Activated CD4-positive, alpha-beta T cell treated with anti-CD3 and anti-CD28 coated beads, Interleukin-2, amount 10 ng/mL, durations not matched to agents 24 days and 14 days (primary cell): Measurements from ENCODE around the gene TEAD3. TPM values are rescaled to one million over a fixed set of nuclear protein-coding genes. Genes with fewer than 3 reads are reported as not detected.

Experiments
- DNase-seq: peaks from one replicate; pipeline ENCODE4 v3.0.0; 2022
- H3K27ac Mint-ChIP-seq: one replicate; pipeline ENCODE4 v1.8.0; 2022; ENCODE audit warnings: mild to moderate bottlenecking, mixed read lengths
- H3K27me3 Mint-ChIP-seq: one replicate; pipeline ENCODE4 v1.8.0; 2022; ENCODE audit warnings: mixed read lengths
- H3K36me3 Mint-ChIP-seq: one replicate; pipeline ENCODE4 v1.8.0; 2022; ENCODE audit warnings: low read depth, mild to moderate bottlenecking, mixed read lengths
- H3K4me1 Mint-ChIP-seq: one replicate; pipeline ENCODE4 v1.8.0; 2021; ENCODE audit warnings: mixed read lengths
- H3K4me3 Mint-ChIP-seq: one replicate; pipeline ENCODE4 v1.8.0; 2022; ENCODE audit warnings: mild to moderate bottlenecking, moderate library complexity, mixed read lengths
- H3K9me3 Mint-ChIP-seq: one replicate; pipeline ENCODE4 v1.8.0; 2021; ENCODE audit warnings: mixed read lengths
- intact Hi-C: fragments of 100-400 bp; cut with micrococcal nuclease; formaldehyde crosslinking; loops from one replicate; pipeline ENCODE4 v1.15.1; 2023
- total RNA-seq: library from RNA; stranded (reverse); gene quantifications from 2 replicates; pipeline ENCODE4 v1.2.3, GENCODE V29; 2022

TEAD3 gene
- total RNA-seq, 1 donor from 2014 or later = 1.7 TPM

- intact Hi-C loops = no loop called here
- no peak for DNase-seq
- Mint-ChIP-seq H3K36me3 (no peaks in the 10 kb centered on the region), H3K9me3 (no peaks in the 10 kb centered on the region), H3K4me1 (no peaks in the 10 kb centered on the region), H3K27ac (no peak overlapping the region), H3K27me3 (peaks cover 53% of the 10 kb centered on the region), H3K4me3 (no peak overlapping the region)
These were observed 9.7 kb upstream of the TEAD3 start for GRCh38 chr6:35506536-35506935.

DNA sequence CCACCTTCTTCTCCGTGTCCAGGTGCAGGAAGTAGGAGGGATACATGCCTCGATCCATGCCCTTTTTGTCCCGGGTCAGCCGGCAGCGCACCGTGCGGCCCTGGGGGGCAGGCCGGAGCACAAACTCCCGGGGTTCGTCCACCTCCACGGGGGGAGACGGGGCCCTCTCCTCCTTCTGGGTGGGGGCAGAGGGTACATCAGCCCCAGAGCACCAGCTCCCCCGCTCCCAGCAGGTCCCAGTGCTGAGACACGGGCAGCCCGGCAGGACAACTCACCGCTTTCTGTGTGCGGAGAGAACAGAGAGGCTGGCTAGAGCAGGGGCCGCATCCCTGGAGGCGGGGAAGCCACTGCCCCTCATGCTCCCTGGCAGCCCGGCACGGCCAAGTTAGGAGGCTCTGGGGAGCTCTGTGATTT, 9.1 kb upstream of the TEAD3 start:
- H3K4me1 Mint-ChIP-seq = no peaks in the 10 kb centered on the region
- DNase-seq = no peak
- intact Hi-C loops = no loop called here
- H3K27me3 Mint-ChIP-seq = peaks cover 52% of the 10 kb centered on the region
- no peak overlapping the region for H3K27ac Mint-ChIP-seq
- no peaks in the 10 kb centered on the region for H3K36me3 Mint-ChIP-seq
- no peak overlapping the region for H3K4me3 Mint-ChIP-seq
- no peaks in the 10 kb centered on the region for H3K9me3 Mint-ChIP-seq

- DNase-seq = no peak
- intact Hi-C loops = no loop called here
- Mint-ChIP-seq H3K4me1 (peaks cover 2% of the 10 kb centered on the region), H3K4me3 (no peak overlapping the region), H3K27me3 (peaks cover 49% of the 10 kb centered on the region), H3K36me3 (peaks cover under 1% of the 10 kb centered on the region), H3K27ac (no peak overlapping the region), H3K9me3 (no peaks in the 10 kb centered on the region)
These were observed 6.7 kb upstream of the TEAD3 start for GRCh38 chr6:35503534-35503933.

- intact Hi-C loops = no loop called here
- Mint-ChIP-seq H3K36me3 (peaks cover 2% of the 10 kb centered on the region), H3K9me3 (no peaks in the 10 kb centered on the region), H3K27ac (no peak overlapping the region), H3K4me1 (peaks cover 6% of the 10 kb centered on the region), H3K4me3 (no peak overlapping the region), H3K27me3 (peaks cover 44% of the 10 kb centered on the region)
- DNase-seq = no peak
These were observed 4.9 kb upstream of the TEAD3 start for GRCh38 chr6:35501784-35502183.

DNA sequence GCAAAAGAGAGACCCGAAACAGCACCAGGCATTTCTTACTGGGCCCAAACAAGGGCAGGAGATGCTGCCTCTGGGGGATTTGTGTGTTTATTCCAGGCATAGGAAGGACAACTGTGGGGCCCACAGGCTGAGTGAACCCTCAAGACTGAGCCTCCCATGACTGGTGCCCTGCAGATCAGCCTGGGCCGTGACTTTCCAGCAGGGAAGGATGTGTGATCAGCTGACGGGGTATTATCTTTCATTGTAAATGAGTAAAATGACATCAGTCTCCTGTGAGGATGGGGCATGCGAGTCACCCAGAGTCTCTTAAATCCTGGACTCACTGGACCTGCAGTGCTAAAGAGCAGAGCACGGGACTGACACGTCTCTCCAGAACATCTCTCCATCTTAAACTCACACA, 3.9 kb upstream of the TEAD3 start:
- H3K36me3 Mint-ChIP-seq = peaks cover 2% of the 10 kb centered on the region
- H3K4me3 Mint-ChIP-seq = no peak overlapping the region
- H3K27me3 Mint-ChIP-seq = peaks cover 41% of the 10 kb centered on the region

DNA sequence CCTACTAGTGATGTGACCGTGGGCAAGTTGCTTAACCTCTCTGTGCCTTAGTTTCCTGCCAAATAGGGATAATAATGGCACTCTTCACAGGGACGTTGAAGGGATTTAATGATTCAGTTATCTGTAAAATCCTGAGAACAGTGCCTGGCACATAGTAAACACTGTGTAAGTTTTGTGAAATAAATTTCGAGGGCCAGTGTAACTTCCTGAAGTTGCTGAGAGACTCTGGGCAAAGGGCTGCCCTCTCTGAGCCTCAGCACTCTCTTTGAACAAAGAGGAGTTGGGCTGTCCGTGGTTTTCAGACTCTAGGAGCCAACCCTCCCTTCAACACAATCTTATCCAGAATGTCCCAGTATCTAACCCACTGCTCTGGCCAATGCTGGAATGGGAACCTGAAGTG, 2.5 kb upstream of the TEAD3 start:
- H3K36me3 Mint-ChIP-seq = peaks cover 2% of the 10 kb centered on the region
- no peak overlapping the region for H3K4me3 Mint-ChIP-seq
- intact Hi-C loops = loop anchor here (5.0 kb wide), 1 partner anchor 47 kb away; the partner anchor contains the start of gene FANCE
- DNase-seq = no peak
- no peaks in the 10 kb centered on the region for H3K9me3 Mint-ChIP-seq
- H3K27ac Mint-ChIP-seq = no peak overlapping the region
- H3K27me3 Mint-ChIP-seq = peaks cover 44% of the 10 kb centered on the region
- H3K4me1 Mint-ChIP-seq = peaks cover 9% of the 10 kb centered on the region

More for the DNA sequence above, 3.9 kb upstream of the TEAD3 start:
- H3K4me1 Mint-ChIP-seq = peaks cover 6% of the 10 kb centered on the region
- intact Hi-C loops = no loop called here
- no peak for DNase-seq
- no peaks in the 10 kb centered on the region for H3K9me3 Mint-ChIP-seq
- no peak overlapping the region for H3K27ac Mint-ChIP-seq

GRCh38 chr6:35498422-35499067, 1.7 kb upstream of the TEAD3 start:
- peaks cover 15% of the 10 kb centered on the region for H3K4me1 Mint-ChIP-seq
- intact Hi-C loops = loop anchor here (5.0 kb wide), 1 partner anchor 46 kb away; the partner anchor contains the start of gene FANCE
- DNase-seq = no peak
- peak overlapping the region; percentile 49 for H3K27ac Mint-ChIP-seq
- H3K36me3 Mint-ChIP-seq = peaks cover 2% of the 10 kb centered on the region
- H3K4me3 Mint-ChIP-seq = peak overlapping the region; percentile 82
- H3K9me3 Mint-ChIP-seq = no peaks in the 10 kb centered on the region
- H3K27me3 Mint-ChIP-seq = peaks cover 45% of the 10 kb centered on the region

- DNase-seq = peak; percentile 82
These were observed 917 bp upstream of the TEAD3 start for GRCh38 chr6:35497571-35498421.

DNA sequence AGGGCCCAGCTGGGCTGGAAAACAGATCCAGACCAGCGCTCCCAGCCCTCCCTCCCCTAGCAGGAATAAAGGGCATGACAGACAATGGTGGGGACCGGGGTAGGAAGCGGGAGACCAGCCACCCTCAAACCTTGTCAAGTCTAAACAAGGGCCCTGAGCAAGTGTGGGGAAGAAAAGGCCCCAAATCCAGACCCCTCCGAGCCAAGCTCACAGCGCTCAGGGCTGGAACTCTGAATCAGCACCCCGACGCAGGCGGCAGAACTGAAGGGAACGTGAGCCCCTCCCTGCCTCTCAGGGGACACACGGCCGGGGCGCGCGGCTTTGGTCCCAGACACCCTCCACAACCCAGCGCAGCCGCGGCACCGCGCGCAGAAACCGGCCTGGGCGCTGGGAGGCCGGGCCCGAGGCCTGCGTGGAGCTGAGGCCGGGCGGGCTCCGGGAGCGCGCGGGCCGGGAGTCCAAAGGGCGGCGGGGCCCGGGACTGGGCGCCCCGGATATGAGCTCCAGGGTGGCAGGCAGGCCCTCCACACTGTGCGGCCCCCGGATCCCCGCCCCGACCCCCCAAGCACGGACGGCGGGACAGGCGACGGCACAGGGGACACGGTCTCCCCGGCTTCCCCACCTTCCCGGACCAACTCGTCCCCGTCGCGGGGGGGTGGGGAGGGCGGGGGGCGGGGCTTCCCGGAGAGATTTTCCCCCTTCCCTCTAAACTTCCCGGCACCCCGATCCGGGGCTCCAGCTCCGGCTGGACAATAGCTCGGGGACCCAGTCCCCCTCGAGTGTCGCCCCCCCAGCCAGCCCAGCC, 641 bp downstream of the TEAD3 start:
- intact Hi-C loops = loop anchor here (5.0 kb wide), 1 partner anchor 44 kb away; the partner anchor contains the start of gene FANCE
- H3K27ac Mint-ChIP-seq = no peak overlapping the region
- peaks cover 15% of the 10 kb centered on the region for H3K4me1 Mint-ChIP-seq
- peaks cover 2% of the 10 kb centered on the region for H3K36me3 Mint-ChIP-seq
- no peaks in the 10 kb centered on the region for H3K9me3 Mint-ChIP-seq
- H3K4me3 Mint-ChIP-seq = peak overlapping the region; percentile 66
- peak; percentile 62 for DNase-seq
- peaks cover 40% of the 10 kb centered on the region for H3K27me3 Mint-ChIP-seq

More at GRCh38 chr6:35497571-35498421, 917 bp upstream of the TEAD3 start:
- H3K9me3 Mint-ChIP-seq = no peaks in the 10 kb centered on the region
- peak overlapping the region; percentile 82 for H3K4me3 Mint-ChIP-seq
- peaks cover 41% of the 10 kb centered on the region for H3K27me3 Mint-ChIP-seq
- H3K27ac Mint-ChIP-seq = peak overlapping the region; percentile 83
- H3K36me3 Mint-ChIP-seq = peaks cover 2% of the 10 kb centered on the region
- peaks cover 15% of the 10 kb centered on the region for H3K4me1 Mint-ChIP-seq
- intact Hi-C loops = loop anchor here (5.0 kb wide), 1 partner anchor 45 kb away; the partner anchor contains the start of gene FANCE

- Mint-ChIP-seq H3K4me1 (peaks cover 15% of the 10 kb centered on the region), H3K36me3 (peaks cover 2% of the 10 kb centered on the region), H3K9me3 (no peaks in the 10 kb centered on the region), H3K27ac (no peak overlapping the region), H3K4me3 (peak overlapping the region; percentile 66), H3K27me3 (peaks cover 39% of the 10 kb centered on the region)
- intact Hi-C loops = loop anchor here (5.0 kb wide), 1 partner anchor 43 kb away; the partner anchor contains the start of gene FANCE
- no peak for DNase-seq
These were observed 1.4 kb downstream of the TEAD3 start for GRCh38 chr6:35495258-35496035.

DNA sequence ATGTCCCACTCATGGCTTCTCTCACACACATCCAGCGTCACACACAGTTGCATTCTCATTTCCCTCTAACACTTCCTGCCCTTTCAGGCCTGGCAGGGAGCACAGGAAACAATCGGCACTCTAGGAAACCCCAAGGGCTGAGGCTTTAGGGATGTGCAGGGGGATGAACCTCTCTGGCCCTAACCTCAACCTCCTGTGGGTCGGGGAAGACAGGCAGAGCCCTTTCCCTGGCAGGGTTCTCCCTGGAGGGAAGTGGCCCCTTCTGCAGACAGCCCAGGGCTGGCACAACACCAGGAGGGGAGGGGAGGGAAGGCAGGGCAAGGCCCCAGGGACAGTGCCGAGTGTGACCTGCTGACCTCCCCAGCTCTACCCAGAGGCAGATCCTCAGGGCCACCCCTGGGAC, 2.7 kb downstream of the TEAD3 start:
- H3K4me3 Mint-ChIP-seq = no peak overlapping the region
- H3K36me3 Mint-ChIP-seq = peaks cover 2% of the 10 kb centered on the region
- peak; percentile 62 for DNase-seq
- H3K27me3 Mint-ChIP-seq = peaks cover 30% of the 10 kb centered on the region
- no peak overlapping the region for H3K27ac Mint-ChIP-seq
- H3K4me1 Mint-ChIP-seq = peaks cover 15% of the 10 kb centered on the region
- intact Hi-C loops = no loop called here
- H3K9me3 Mint-ChIP-seq = no peaks in the 10 kb centered on the region

- peaks cover under 1% of the 10 kb centered on the region for H3K36me3 Mint-ChIP-seq
- peaks cover 25% of the 10 kb centered on the region for H3K27me3 Mint-ChIP-seq
- H3K27ac Mint-ChIP-seq = no peak overlapping the region
- H3K4me3 Mint-ChIP-seq = no peak overlapping the region
- no peaks in the 10 kb centered on the region for H3K9me3 Mint-ChIP-seq
- peaks cover 12% of the 10 kb centered on the region for H3K4me1 Mint-ChIP-seq
- DNase-seq = no peak
- intact Hi-C loops = no loop called here
These were observed 3.4 kb downstream of the TEAD3 start for GRCh38 chr6:35493307-35493983.

DNA sequence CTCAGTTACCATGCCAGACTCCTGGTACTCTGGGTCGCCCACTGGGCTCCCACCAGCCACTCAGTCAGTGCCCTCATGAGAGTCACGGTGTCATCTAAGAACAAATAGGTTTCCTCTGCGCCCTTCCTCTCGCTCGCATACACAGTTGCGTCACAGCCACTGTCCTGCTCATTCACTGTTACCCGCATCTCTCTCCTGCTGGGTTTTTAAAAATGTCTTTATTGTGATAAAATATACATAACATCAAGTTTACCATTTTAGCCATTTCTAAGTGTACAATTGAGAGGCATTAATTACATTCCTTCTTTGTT, 4.0 kb downstream of the TEAD3 start:
- H3K27me3 Mint-ChIP-seq = peaks cover 21% of the 10 kb centered on the region
- H3K4me3 Mint-ChIP-seq = no peak overlapping the region
- no peak for DNase-seq
- peaks cover 13% of the 10 kb centered on the region for H3K4me1 Mint-ChIP-seq
- no peak overlapping the region for H3K27ac Mint-ChIP-seq
- no peaks in the 10 kb centered on the region for H3K9me3 Mint-ChIP-seq
- no peaks in the 10 kb centered on the region for H3K36me3 Mint-ChIP-seq
- intact Hi-C loops = no loop called here
